ENCODE data around the gene SNX18. TPM values are rescaled to one million over a fixed set of nuclear protein-coding genes. Genes with fewer than 3 reads are reported as not detected.

The SNX18 gene
- total and polyA plus RNA-seq, 2 donors (not counting 1 experiment from before 2014, with no cell fraction given): 10.6 to 31.6 TPM

GRCh38 chr5:54558362-54558761 lies 40.8 kb downstream of the SNX18 start:
- Mint-ChIP-seq H3K27ac (no peak overlapping the region), H3K4me1 (peaks cover 16% of the 10 kb centered on the region), H3K4me3 (no peak overlapping the region), H3K9me3 (ENCODE audit: insufficient read depth) (peaks cover 3% of the 10 kb centered on the region), H3K27me3 (no peaks in the 10 kb centered on the region)
- H3K27ac ChIP-seq (ENCODE audit: low read length in 2 of 2): no peak overlapping the region
- DNase-seq (no peak), ATAC-seq (ENCODE audit: low read depth) (no peak)
- peaks cover 0 to 6% of the 10 kb centered on the region in 2 donors for H3K4me1 ChIP-seq (ENCODE audit: control insufficient read depth in 2 of 2, insufficient read depth in 2 of 2, low read length in 2 of 2)
- intact Hi-C loops (cut with micrococcal nuclease): no loop called here
- H3K36me3 ChIP-seq (replicated peaks in 1 of 2; ENCODE audit: control extremely low read depth in 1 of 2, control insufficient read depth in 1 of 2, extremely low read depth in 1 of 2, insufficient read depth in 2 of 2, low read length in 1 of 2): no peaks in the 10 kb centered on the region
- H2AFZ ChIP-seq (ENCODE audit: insufficient read depth, low read depth, low read length, poor library complexity, severe bottlenecking): no peak overlapping the region
- no CpG with 5 or more reads among the region's 1 CpG for WGBS (ENCODE audit: insufficient coverage)
- no peak overlapping the region for H3K4me2 ChIP-seq (replicated peaks; ENCODE audit: low read depth, low read length, poor library complexity, severe bottlenecking)
- no peak overlapping the region for H3K4me3 ChIP-seq (ENCODE audit: control extremely low read depth in 1 of 5, extremely low read depth in 1 of 5, insufficient read depth in 1 of 5, low read depth in 2 of 5, low read length in 4 of 5)
- H3K9ac ChIP-seq (ENCODE audit: low read length): no peak overlapping the region
- no peaks in the 10 kb centered on the region for H3K9me3 ChIP-seq (ENCODE audit: control extremely low read depth in 1 of 3, control insufficient read depth in 2 of 3, insufficient read depth in 1 of 3, low read length in 2 of 3)
- no peaks in the 10 kb centered on the region for H3K79me2 ChIP-seq (ENCODE audit: control insufficient read depth, insufficient read depth, low read length)
- H4K20me1 ChIP-seq (ENCODE audit: control insufficient read depth, insufficient read depth, low read length, poor library complexity, severe bottlenecking): no peaks in the 10 kb centered on the region
- ChIA-PET CTCF (no interaction called here), POLR2A (no interaction called here)
- TF ChIP-seq CTCF (IDR thresholded peaks at IDR 0.05) (no peak), EZH2 (IDR thresholded peaks at IDR 0.05; ENCODE audit: borderline replicate concordance, insufficient read depth, low read depth, low read length, poor library complexity, severe bottlenecking) (no peak)
- H3K27me3 ChIP-seq (replicated peaks in 1 of 4; ENCODE audit: control extremely low read depth in 1 of 4, control insufficient read depth in 3 of 4, insufficient read depth in 4 of 4, low read length in 3 of 4): no peaks in the 10 kb centered on the region

GRCh38 chr5:54561651-54562050 lies 44.1 kb downstream of the SNX18 start:
- H3K27ac Mint-ChIP-seq: no peak overlapping the region
- Histone ChIP-seq H3K27me3 (replicated peaks in 1 of 4; ENCODE audit: control extremely low read depth in 1 of 4, control insufficient read depth in 3 of 4, insufficient read depth in 4 of 4, low read length in 3 of 4) (no peaks in the 10 kb centered on the region), H3K9ac (ENCODE audit: low read length) (no peak overlapping the region), H4K20me1 (ENCODE audit: control insufficient read depth, insufficient read depth, low read length, poor library complexity, severe bottlenecking) (no peaks in the 10 kb centered on the region), H3K27ac (ENCODE audit: low read length in 2 of 2) (no peak overlapping the region), H2AFZ (ENCODE audit: insufficient read depth, low read depth, low read length, poor library complexity, severe bottlenecking) (no peak overlapping the region), H3K79me2 (ENCODE audit: control insufficient read depth, insufficient read depth, low read length) (no peaks in the 10 kb centered on the region), H3K4me2 (replicated peaks; ENCODE audit: low read depth, low read length, poor library complexity, severe bottlenecking) (no peak overlapping the region), H3K4me3 (ENCODE audit: control extremely low read depth in 1 of 5, extremely low read depth in 1 of 5, insufficient read depth in 1 of 5, low read depth in 2 of 5, low read length in 4 of 5) (no peak overlapping the region), H3K9me3 (ENCODE audit: control extremely low read depth in 1 of 3, control insufficient read depth in 2 of 3, insufficient read depth in 1 of 3, low read length in 2 of 3) (no peaks in the 10 kb centered on the region), H3K36me3 (replicated peaks in 1 of 2; ENCODE audit: control extremely low read depth in 1 of 2, control insufficient read depth in 1 of 2, extremely low read depth in 1 of 2, insufficient read depth in 2 of 2, low read length in 1 of 2) (no peaks in the 10 kb centered on the region), H3K4me1 (ENCODE audit: control insufficient read depth in 2 of 2, insufficient read depth in 2 of 2, low read length in 2 of 2) (peaks cover 0 to 6% of the 10 kb centered on the region in 2 donors)
- H3K4me1 Mint-ChIP-seq: peaks cover 14% of the 10 kb centered on the region
- intact Hi-C loops (cut with micrococcal nuclease): no loop called here
- TF ChIP-seq EZH2 (IDR thresholded peaks at IDR 0.05; ENCODE audit: borderline replicate concordance, insufficient read depth, low read depth, low read length, poor library complexity, severe bottlenecking) (no peak), CTCF (IDR thresholded peaks at IDR 0.05) (no peak)
- ATAC-seq (ENCODE audit: low read depth) (no peak), DNase-seq (no peak)
- CTCF ChIA-PET: interaction anchor here (0.6 to 1.2 kb wide), 2 partner anchors 9 to 306 kb away, joined by 3 read pairs; no protein-coding TSS in a partner anchor
- H3K27me3 Mint-ChIP-seq: no peaks in the 10 kb centered on the region
- no peak overlapping the region for H3K4me3 Mint-ChIP-seq
- POLR2A ChIA-PET: no interaction called here
- peaks cover 3% of the 10 kb centered on the region for H3K9me3 Mint-ChIP-seq (ENCODE audit: insufficient read depth)
